PFSK-1 (cell line): Measurements from ENCODE around the gene WDR35.

Experiments used
- POLR2AphosphoS5 ChIP-seq: IDR thresholded peaks from 2 replicates; pipeline ENCODE4 v1.6.1; 2012; ENCODE audit warnings: low read depth, mild to moderate bottlenecking, control low read depth, low read length, moderate library complexity
- SIN3A ChIP-seq: IDR thresholded peaks from 2 replicates; pipeline ENCODE4 v1.6.1; 2012; ENCODE audit warnings: mild to moderate bottlenecking, low read length, moderate library complexity, borderline replicate concordance; ENCODE audit not compliant: insufficient read depth
- TAF1 ChIP-seq: IDR thresholded peaks from 2 replicates; pipeline ENCODE4 v1.6.1; 2012; ENCODE audit warnings: low read length, control low read depth, borderline replicate concordance; ENCODE audit not compliant: insufficient read depth

DNA sequence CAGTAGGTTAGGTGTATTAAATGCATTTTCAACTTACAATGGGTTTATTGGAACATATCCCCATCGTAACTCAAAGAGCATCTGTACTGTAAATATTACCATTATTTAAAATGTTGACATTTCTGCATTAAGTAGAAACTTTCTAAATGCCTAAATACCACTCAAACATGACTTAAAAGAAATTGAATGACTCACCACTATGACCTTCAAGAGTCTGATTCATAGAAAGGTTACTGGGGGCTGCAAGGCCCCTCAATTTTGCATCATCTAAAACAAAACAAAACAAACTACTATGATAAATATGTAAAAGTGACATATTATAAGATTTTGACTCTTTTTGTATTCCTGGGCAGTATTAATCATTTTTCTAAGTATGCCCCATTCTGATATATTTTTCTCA lies 7.6 kb downstream of the WDR35 start:
- TF ChIP-seq TAF1 (no peak), POLR2AphosphoS5 (no peak), SIN3A (no peak)
